H9 (cell line): ENCODE measurements around the gene RUNX2. TPM values are rescaled to one million over a fixed set of nuclear protein-coding genes. Genes with fewer than 3 reads are reported as not detected.
A peak's percentile ranks its signal among the peaks of the same experiment; 100 is the strongest.

Experiments used
- DNase-seq: peaks from one replicate; pipeline ENCODE4 v3.0.0-alpha.2; 2017
- H2AFZ ChIP-seq: one replicate; pipeline ENCODE4 v1.6.1; 2013; ENCODE audit warnings: mild to moderate bottlenecking, low read length, control low read depth, moderate library complexity
- H2AK5ac ChIP-seq: 2 replicates; pipeline ENCODE4 v1.6.1; 2013; ENCODE audit warnings: low read length, control low read depth, mixed read lengths; ENCODE audit not compliant: insufficient read length
- H2BK120ac ChIP-seq: one replicate; pipeline ENCODE4 v1.6.1; 2013; ENCODE audit warnings: low read depth, mild to moderate bottlenecking, low read length, control low read depth, inconsistent platforms; ENCODE audit not compliant: poor library complexity, severe bottlenecking
- H2BK12ac ChIP-seq: 2 replicates; pipeline ENCODE4 v1.6.1; 2013; ENCODE audit warnings: low read length, control low read depth, mixed read lengths, low read depth; ENCODE audit not compliant: insufficient read length
- H2BK15ac ChIP-seq: 2 replicates; pipeline ENCODE4 v1.6.1; 2013; ENCODE audit warnings: low read depth, low read length, control low read depth
- H2BK20ac ChIP-seq: one replicate; pipeline ENCODE4 v1.6.1; 2013; ENCODE audit warnings: low read depth, mild to moderate bottlenecking, low read length, control low read depth, inconsistent platforms; ENCODE audit not compliant: poor library complexity, severe bottlenecking
- H2BK5ac ChIP-seq: 2 replicates; pipeline ENCODE4 v1.6.1; 2013; ENCODE audit warnings: low read length, control low read depth, mixed read lengths; ENCODE audit not compliant: insufficient read length
- H3K14ac ChIP-seq: 2 replicates; pipeline ENCODE4 v1.6.1; 2013; ENCODE audit warnings: low read length, control low read depth; ENCODE audit not compliant: insufficient read depth
- H3K18ac ChIP-seq: 2 replicates; pipeline ENCODE4 v1.6.1; 2013; ENCODE audit warnings: low read depth, mild to moderate bottlenecking, mixed read lengths, low read length, control low read depth; ENCODE audit not compliant: insufficient read length
- H3K23ac ChIP-seq: 2 replicates; pipeline ENCODE4 v1.6.1; 2013; ENCODE audit warnings: low read length, control low read depth, mixed read lengths, low read depth; ENCODE audit not compliant: insufficient read length
- H3K23me2 ChIP-seq: 2 replicates; pipeline ENCODE4 v1.6.1; 2013; ENCODE audit warnings: low read depth, mild to moderate bottlenecking, mixed read lengths, low read length, control low read depth; ENCODE audit not compliant: insufficient read length, poor library complexity, severe bottlenecking
- H3K27ac ChIP-seq: 2 replicates; pipeline ENCODE4 v1.5.1; 2013; ENCODE audit warnings: low read length, control low read depth, mixed read lengths, low read depth; ENCODE audit not compliant: insufficient read length
- H3K27me3 ChIP-seq: 2 replicates; pipeline ENCODE4 v1.6.1; 2013; ENCODE audit warnings: low read length, control low read depth, inconsistent platforms; ENCODE audit not compliant: insufficient read depth
- H3K4ac ChIP-seq: 2 replicates; pipeline ENCODE4 v1.6.1; 2013; ENCODE audit warnings: low read depth, mild to moderate bottlenecking, control low read depth, inconsistent platforms, low read length, moderate library complexity
- H3K4me1 ChIP-seq: 2 replicates; pipeline ENCODE4 v1.6.1; 2013; ENCODE audit warnings: low read length, control low read depth, inconsistent platforms; ENCODE audit not compliant: insufficient read depth
- H3K4me2 ChIP-seq: 2 replicates; pipeline ENCODE4 v1.6.1; 2013; ENCODE audit warnings: low read length, control low read depth, mixed read lengths; ENCODE audit not compliant: insufficient read length, insufficient read depth
- H3K56ac ChIP-seq: 2 replicates; pipeline ENCODE4 v1.6.1; 2013; ENCODE audit warnings: low read depth, mild to moderate bottlenecking, mixed read lengths, low read length, control low read depth; ENCODE audit not compliant: insufficient read length
- H3K79me1 ChIP-seq: 2 replicates; pipeline ENCODE4 v1.6.1; 2013; ENCODE audit warnings: low read depth, mild to moderate bottlenecking, moderate library complexity, low read length, control low read depth, inconsistent platforms; ENCODE audit not compliant: insufficient read depth, poor library complexity, severe bottlenecking
- H3K79me2 ChIP-seq: 2 replicates; pipeline ENCODE4 v1.6.1; 2013; ENCODE audit warnings: low read length, control low read depth, inconsistent platforms; ENCODE audit not compliant: insufficient read depth
- H3K9ac ChIP-seq: 2 replicates; pipeline ENCODE4 v1.6.1; 2013; ENCODE audit warnings: low read length, control low read depth, mixed read lengths; ENCODE audit not compliant: insufficient read length; ENCODE audit errors: extremely low read depth
- H3K9me3 ChIP-seq: one replicate; pipeline ENCODE4 v1.6.1; 2013; ENCODE audit warnings: low read depth, low read length, inconsistent platforms; ENCODE audit not compliant: control insufficient read depth
- H3T11ph ChIP-seq: one replicate; pipeline ENCODE4 v1.6.1; 2013; ENCODE audit warnings: mild to moderate bottlenecking, low read length, control low read depth, inconsistent platforms
- H4K20me1 ChIP-seq: one replicate; pipeline ENCODE4 v1.6.1; 2013; ENCODE audit not compliant: control insufficient read depth, insufficient read length, insufficient read depth
- H4K5ac ChIP-seq: 2 replicates; pipeline ENCODE4 v1.6.1; 2013; ENCODE audit warnings: low read depth, mild to moderate bottlenecking, mixed read lengths, low read length, control low read depth; ENCODE audit not compliant: insufficient read length
- H4K8ac ChIP-seq: replicated peaks from 2 replicates; pipeline ENCODE4 v1.6.1; 2013; ENCODE audit warnings: low read length, control low read depth, mixed read lengths, low read depth; ENCODE audit not compliant: insufficient read length
- H4K91ac ChIP-seq: 2 replicates; pipeline ENCODE4 v1.6.1; 2013; ENCODE audit warnings: low read depth, mild to moderate bottlenecking, moderate library complexity, mixed read lengths, low read length, control low read depth; ENCODE audit not compliant: insufficient read length
- H3K27ac Mint-ChIP-seq, 3 experiments: 2 replicates in 2 of 3; 3 replicates in 1 of 3; pipeline ENCODE4 v1.8.0; 2020 to 2021; ENCODE audit warnings: mixed read lengths in 3 of 3, mild to moderate bottlenecking in 1 of 3, moderate library complexity in 1 of 3
- H3K27me3 Mint-ChIP-seq: 2 replicates; pipeline ENCODE4 v1.8.0; 2021; ENCODE audit warnings: low read depth, mild to moderate bottlenecking, moderate library complexity, mixed read lengths
- H3K36me3 Mint-ChIP-seq, 3 experiments: 2 replicates in 2 of 3; 3 replicates in 1 of 3; pipeline ENCODE4 v1.8.0; 2020 to 2021; ENCODE audit warnings: low read depth in 3 of 3, mixed read lengths in 3 of 3; ENCODE audit not compliant: insufficient read depth in 1 of 3
- H3K4me1 Mint-ChIP-seq, 2 experiments: 2 replicates each; pipeline ENCODE4 v1.8.0; 2020; ENCODE audit warnings: mixed read lengths in 2 of 2
- H3K4me3 Mint-ChIP-seq, 2 experiments: 2 replicates in 1 of 2; 3 replicates in 1 of 2; pipeline ENCODE4 v1.8.0; 2020 to 2021; ENCODE audit warnings: mild to moderate bottlenecking in 2 of 2, mixed read lengths in 2 of 2, moderate library complexity in 1 of 2
- H3K9me3 Mint-ChIP-seq, 2 experiments: 2 replicates in 1 of 2; 3 replicates in 1 of 2; pipeline ENCODE4 v1.8.0; 2020; ENCODE audit warnings: mild to moderate bottlenecking in 2 of 2, mixed read lengths in 2 of 2, moderate library complexity in 1 of 2
- CTCF ChIP-seq: fragments of 200-600 bp; sonication (generic); conservative IDR thresholded peaks from 3 replicates; pipeline ENCODE4 v1.8.0; 2021; ENCODE audit warnings: antibody characterized with exemption, mild to moderate bottlenecking
- WGBS: extraction: QIAGEN DNeasy Blood & Tissue Kit; methylation state at CpG from one replicate; pipeline ENCODE4 v1.1.7; 2013; ENCODE audit warnings: missing lambda C conversion rate, low lambda C conversion rate, mixed read lengths; ENCODE audit not compliant: insufficient read length; ENCODE audit errors: extremely low coverage; 5-methylcytosine and 5-hydroxymethylcytosine counted together
- total RNA-seq: library from RNA; stranded (reverse); gene quantifications from 2 replicates; pipeline ENCODE4 v1.2.1, GENCODE V29; 2021

RUNX2 gene
- total RNA-seq, 1 experiment from 2014 or later: 0.15 TPM

- H3K27me3 Mint-ChIP-seq: no peaks in the 10 kb centered on the region; the same call in 1 of the 2 replicates
- H4K20me1 ChIP-seq: no peaks in the 10 kb centered on the region
- no peaks in the 10 kb centered on the region for H3K79me2 ChIP-seq
- peaks cover 18 to 24% of the 10 kb centered on the region in 2 experiments for H3K4me1 Mint-ChIP-seq
- no peaks in the 10 kb centered on the region; a peak in 1 of 5 replicates for H3K9me3 Mint-ChIP-seq
- no peaks in the 10 kb centered on the region; a peak in 1 of 7 replicates for H3K36me3 Mint-ChIP-seq
- no peak overlapping the region for H3K27ac ChIP-seq
- no CpG with 5 or more reads among the region's 6 CpGs for WGBS
- H4K5ac ChIP-seq: no peak overlapping the region
- peak; percentile 83 for TF ChIP-seq CTCF
- H3T11ph ChIP-seq: no peak overlapping the region
- no peak overlapping the region for H3K9ac ChIP-seq
- no peak overlapping the region for H3K4me3 Mint-ChIP-seq
- no peak overlapping the region for H2BK12ac ChIP-seq
- peak; percentile 75 for DNase-seq
- no peak overlapping the region for H3K4me2 ChIP-seq
- no peak overlapping the region for H4K91ac ChIP-seq
- no peak overlapping the region for H3K27ac Mint-ChIP-seq
- no peak overlapping the region for H3K23ac ChIP-seq
- no peak overlapping the region for H3K56ac ChIP-seq
- no peaks in the 10 kb centered on the region for H3K27me3 ChIP-seq
- no peak overlapping the region for H2AK5ac ChIP-seq
- no peak overlapping the region for H3K14ac ChIP-seq
- H3K23me2 ChIP-seq: no peaks in the 10 kb centered on the region
- H3K9me3 ChIP-seq: no peaks in the 10 kb centered on the region
- H3K4me1 ChIP-seq: peaks cover 6% of the 10 kb centered on the region
- no peak overlapping the region for H3K18ac ChIP-seq
- H2BK5ac ChIP-seq: no peak overlapping the region
- no peak overlapping the region for H2BK15ac ChIP-seq
- H3K4ac ChIP-seq: no peak overlapping the region
- H2BK120ac ChIP-seq: no peak overlapping the region
- no peak overlapping the region for H2AFZ ChIP-seq
- no peak overlapping the region for H4K8ac ChIP-seq
- H2BK20ac ChIP-seq: no peak overlapping the region
- H3K79me1 ChIP-seq: no peaks in the 10 kb centered on the region
Observed at GRCh38 chr6:45500924-45501816, 173.0 kb downstream of the RUNX2 start.
